AG09319 (cell line): ENCODE data around the gene COL26A1.

Experiments used
- DNase-seq: peaks from one replicate; pipeline ENCODE4 v3.0.0-alpha.2; 2010; ENCODE audit warnings: low read depth; ENCODE audit errors: extremely low read depth
- CTCF ChIP-seq: IDR thresholded peaks from 2 replicates; pipeline ENCODE4 v1.5.1; 2011; ENCODE audit warnings: low read depth, mild to moderate bottlenecking, inconsistent platforms, low read length, moderate library complexity

The COL26A1 gene

GRCh38 chr7:101450064-101450463, 87.4 kb downstream of the COL26A1 start:
- no peak for TF ChIP-seq CTCF
- no peak for DNase-seq

GRCh38 chr7:101453617-101454016, 90.9 kb downstream of the COL26A1 start:
- DNase-seq: no peak
- no peak for TF ChIP-seq CTCF

GRCh38 chr7:101457001-101457750, 94.5 kb downstream of the COL26A1 start:
- TF ChIP-seq CTCF: no peak

GRCh38 chr7:101465131-101465530, 102.5 kb downstream of the COL26A1 start:
- no peak for DNase-seq
- no peak for TF ChIP-seq CTCF

More at GRCh38 chr7:101457001-101457750, 94.5 kb downstream of the COL26A1 start:
- no peak for DNase-seq

- no peak for DNase-seq
- no peak for TF ChIP-seq CTCF
Observed at GRCh38 chr7:101465576-101466196, 103.0 kb downstream of the COL26A1 start.

- DNase-seq: no peak
- no peak for TF ChIP-seq CTCF
Observed at GRCh38 chr7:101466871-101467270, 104.2 kb downstream of the COL26A1 start.

GRCh38 chr7:101468546-101469275, 106.0 kb downstream of the COL26A1 start:
- no peak for TF ChIP-seq CTCF
- DNase-seq: no peak
